HG02973 (cell line): ENCODE results near the gene CHST15.

Experiments
- ATAC-seq: cut with Tn5 transposase; IDR thresholded peaks from one replicate; pipeline ENCODE4 v1.9.1; 2021; ENCODE audit warnings: moderate library complexity; ENCODE audit not compliant: unreplicated experiment

The CHST15 gene

GRCh38 chr10:124032971-124033886 lies 60.2 kb downstream of the CHST15 start:
- no peak for ATAC-seq

- ATAC-seq, result no peak
Measured at GRCh38 chr10:124032087-124032935, 61.1 kb downstream of the CHST15 start.

GRCh38 chr10:124030492-124031110 lies 62.8 kb downstream of the CHST15 start:
- ATAC-seq, result no peak

- ATAC-seq, result no peak
Measured at GRCh38 chr10:124030061-124030460, 63.3 kb downstream of the CHST15 start.

- ATAC-seq, result no peak
Measured at GRCh38 chr10:124029559-124029958, 63.8 kb downstream of the CHST15 start.

GRCh38 chr10:124028700-124029480 lies 64.5 kb downstream of the CHST15 start:
- no peak for ATAC-seq

- ATAC-seq, result no peak
Measured at GRCh38 chr10:124027651-124028050, 65.7 kb downstream of the CHST15 start.

- no peak for ATAC-seq
Measured at GRCh38 chr10:124027031-124027611, 66.3 kb downstream of the CHST15 start.

GRCh38 chr10:124026589-124026939 lies 66.8 kb downstream of the CHST15 start:
- ATAC-seq, result no peak

- no peak for ATAC-seq
Measured at GRCh38 chr10:124025660-124026588, 67.5 kb downstream of the CHST15 start.

GRCh38 chr10:124025152-124025551 lies 68.2 kb downstream of the CHST15 start:
- ATAC-seq, result no peak

- no peak for ATAC-seq
Measured at GRCh38 chr10:124022066-124022465, 71.3 kb downstream of the CHST15 start.

- no peak for ATAC-seq
Measured at GRCh38 chr10:124020981-124021815, 72.2 kb downstream of the CHST15 start.

- no peak for ATAC-seq
Measured at GRCh38 chr10:124019886-124020797, 73.3 kb downstream of the CHST15 start.

- no peak for ATAC-seq
Measured at GRCh38 chr10:124018886-124019525, 74.4 kb downstream of the CHST15 start.

- no peak for ATAC-seq
Measured at GRCh38 chr10:124017729-124018128, 75.7 kb downstream of the CHST15 start.
